NCI-H446 (cell line): ENCODE measurements around the gene IGLL1.
"Not testable (repeated sequence)": the region's sequence is repeated elsewhere in the genome, so short reads cannot be mapped to it uniquely, and the experiment has no call there.

Source experiments
- DNase-seq, 2 experiments: peaks; one replicate each; lab custom pipeline; 2025; lab: John Stamatoyannopoulos, UW

The IGLL1 gene

DNA sequence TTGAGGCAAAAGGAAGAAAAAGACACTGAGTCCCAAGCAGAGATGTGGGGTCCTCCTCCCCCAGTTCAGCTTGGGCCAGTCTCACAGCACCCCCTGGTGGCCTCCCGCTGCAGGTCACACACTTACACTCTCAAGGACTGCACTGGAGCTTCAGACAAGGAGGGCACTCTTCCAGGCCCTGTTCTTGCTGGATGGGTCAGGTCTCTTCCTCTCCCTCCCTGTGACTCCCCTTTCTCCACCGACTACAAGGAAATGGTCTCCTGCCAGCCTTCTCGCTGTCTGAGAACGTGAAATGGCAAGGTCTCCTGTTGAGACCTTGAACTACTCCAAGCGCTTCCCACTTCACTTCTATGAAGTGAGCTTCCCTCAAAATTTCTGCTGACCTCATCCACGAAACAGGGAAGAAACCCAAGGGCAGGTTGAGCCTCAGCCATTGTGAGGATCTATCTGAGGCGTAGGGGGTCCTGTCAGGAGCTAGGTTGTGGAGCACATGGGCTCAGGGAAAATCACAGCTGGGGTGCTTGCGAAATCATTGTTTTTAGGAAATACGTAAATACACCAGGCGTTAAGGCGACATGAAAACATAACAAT lies 11.2 kb upstream of the IGLL1 start:
- DNase-seq: peak in 1 of 2 experiments; percentile 54

DNA sequence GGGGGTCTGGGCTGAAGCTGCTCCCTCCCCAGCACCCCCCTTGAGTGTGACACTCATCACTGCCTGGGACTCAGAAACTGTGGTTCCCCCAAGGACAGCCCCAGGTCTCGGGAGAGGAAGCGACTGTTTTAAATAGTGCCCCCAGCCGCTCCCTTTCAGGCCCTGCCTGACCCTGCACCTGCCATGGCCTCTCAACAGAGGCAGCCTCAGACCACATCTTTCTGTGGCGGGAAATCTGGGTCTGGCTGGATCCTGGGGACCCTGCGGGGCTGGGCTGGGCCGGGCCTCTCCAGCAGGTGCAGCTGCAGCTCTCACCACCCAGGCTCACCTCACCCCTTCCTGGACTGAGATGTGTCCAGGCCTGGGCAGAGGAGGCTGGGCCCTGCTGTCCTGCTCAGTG lies 3.7 kb upstream of the IGLL1 start:
- DNase-seq: no peak

- no peak for DNase-seq
These were observed 3.1 kb upstream of the IGLL1 start for GRCh38 chr22:23583153-23583552.

DNA sequence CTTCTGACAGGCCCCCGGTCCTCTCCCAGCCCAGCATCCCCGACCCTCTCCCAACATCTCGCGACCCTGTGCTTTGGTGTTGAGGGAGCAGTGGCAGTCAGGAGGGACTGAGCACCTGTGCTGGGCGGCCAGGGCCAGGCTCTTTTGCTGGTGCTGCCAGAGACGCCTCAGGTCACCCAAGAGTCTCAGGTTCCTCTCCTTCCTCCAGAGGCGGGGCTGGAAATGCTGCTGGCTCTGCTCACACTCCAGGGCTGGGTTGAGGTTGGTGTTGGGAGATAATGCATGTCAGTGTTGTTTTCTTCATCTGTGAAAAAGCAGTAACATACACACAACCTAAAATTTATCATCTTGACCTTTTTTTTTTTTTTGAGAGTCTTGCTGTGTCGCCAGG lies 1.2 kb upstream of the IGLL1 start:
- no peak for DNase-seq

GRCh38 chr22:23580576-23581259 lies 628 bp upstream of the IGLL1 start:
- no peak for DNase-seq

GRCh38 chr22:23579280-23579679 lies 810 bp downstream of the IGLL1 start:
- DNase-seq: no peak

GRCh38 chr22:23578306-23578705 lies 1.8 kb downstream of the IGLL1 start:
- DNase-seq: no peak

DNA sequence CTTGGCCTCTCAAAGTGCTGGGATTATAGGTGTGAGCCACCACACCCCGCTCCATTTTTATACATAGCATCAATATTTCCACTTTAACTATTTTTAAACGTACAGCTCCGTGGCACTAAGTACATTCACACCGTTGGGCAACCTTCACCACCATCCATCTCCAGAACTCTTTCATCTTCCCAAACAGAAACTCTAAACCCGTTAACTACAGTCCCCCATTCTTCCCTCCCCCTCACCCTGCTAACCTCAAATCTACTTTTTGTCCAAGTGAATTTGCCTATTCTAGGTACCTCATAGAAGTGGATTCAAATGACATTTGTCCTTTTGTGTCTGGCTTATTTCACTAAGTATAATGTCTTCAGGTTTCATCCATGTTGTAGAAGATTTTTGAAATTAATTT lies 3.4 kb downstream of the IGLL1 start:
- no peak for DNase-seq

DNA sequence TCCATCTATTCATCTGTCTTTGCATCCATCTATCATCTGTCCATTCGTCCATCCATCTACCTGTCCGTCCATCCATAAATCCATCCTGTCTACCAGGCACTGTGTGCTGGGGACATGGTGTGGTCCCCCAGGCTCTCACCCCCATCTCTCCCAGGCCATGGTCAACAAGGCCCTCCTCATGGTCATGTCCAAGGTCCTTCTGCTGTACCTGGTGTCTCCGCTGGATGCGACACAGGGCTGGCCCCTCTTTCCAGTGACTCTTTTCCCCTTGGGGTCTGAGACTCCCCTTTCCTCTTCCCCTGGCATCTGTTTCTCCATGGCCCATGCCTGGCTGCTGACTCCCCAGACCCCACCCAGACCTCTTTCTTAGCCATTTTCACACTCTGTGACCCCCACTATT lies 4.5 kb downstream of the IGLL1 start:
- DNase-seq: no peak

DNA sequence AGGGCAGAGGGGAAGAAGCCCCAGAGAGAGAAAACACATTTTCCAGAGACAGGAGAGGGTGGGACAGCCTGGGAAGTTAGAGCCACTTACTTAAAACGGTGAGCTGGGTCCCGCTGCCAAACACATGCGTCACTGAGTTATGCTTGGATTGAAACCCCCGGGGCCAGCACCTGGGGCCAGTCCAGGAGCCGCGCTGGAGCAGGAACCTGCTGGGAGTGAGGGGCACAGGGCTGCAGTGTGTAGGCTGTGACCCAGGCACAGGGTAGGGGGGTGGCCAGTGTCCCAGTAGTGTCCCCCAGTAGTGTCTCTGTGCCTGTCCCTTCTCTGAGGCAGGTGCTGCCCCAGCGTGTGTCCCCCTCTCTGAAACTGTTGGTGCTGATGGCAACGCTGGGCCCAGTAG lies 5.2 kb downstream of the IGLL1 start:
- DNase-seq: no peak

DNA sequence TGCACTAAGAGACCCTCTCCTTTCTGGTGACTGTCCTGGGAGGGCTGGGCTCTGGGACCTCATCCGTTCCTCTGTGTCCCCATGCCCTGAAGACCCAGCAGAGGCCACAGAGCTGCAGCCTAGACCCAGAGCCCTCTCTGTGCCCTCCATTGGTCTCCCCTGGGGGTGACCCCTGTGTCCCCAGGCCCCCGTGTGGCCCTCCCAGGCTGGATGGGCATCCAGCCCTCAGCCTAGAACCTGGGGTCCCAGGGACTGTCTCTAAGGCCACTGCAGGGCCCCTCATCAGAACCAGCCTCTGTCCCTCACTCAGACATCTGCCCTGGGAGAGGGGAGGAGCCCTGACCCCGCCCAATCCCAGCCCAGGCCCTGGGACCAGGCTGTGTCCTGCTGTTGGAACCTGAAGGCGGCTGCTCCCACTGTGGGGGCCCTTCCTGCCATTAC lies 5.7 kb downstream of the IGLL1 start:
- DNase-seq: no peak

- not testable (repeated sequence) for DNase-seq
These were observed 6.3 kb downstream of the IGLL1 start for GRCh38 chr22:23573701-23574235.

GRCh38 chr22:23573106-23573505 lies 7.0 kb downstream of the IGLL1 start:
- DNase-seq: not testable (repeated sequence)

DNA sequence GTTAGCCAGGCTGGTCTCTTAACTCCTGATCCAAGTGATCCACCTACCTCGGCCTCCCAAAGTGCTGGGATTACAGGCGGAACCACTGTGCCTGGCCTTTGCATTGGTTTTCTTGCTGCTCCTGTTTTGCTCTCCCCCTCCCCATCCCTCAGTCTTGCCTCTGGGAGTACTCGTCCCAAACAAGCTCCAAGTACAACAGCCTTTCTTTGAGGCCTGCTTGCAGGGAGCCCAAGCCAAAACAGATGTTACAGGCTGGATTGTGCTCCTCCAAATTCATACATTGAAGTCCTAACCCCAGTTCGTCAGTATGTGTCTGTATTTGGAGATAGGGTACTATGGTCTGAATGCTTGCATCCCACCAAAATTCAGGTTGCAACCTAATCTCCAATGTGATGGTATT lies 8.6 kb downstream of the IGLL1 start:
- DNase-seq: no peak

DNA sequence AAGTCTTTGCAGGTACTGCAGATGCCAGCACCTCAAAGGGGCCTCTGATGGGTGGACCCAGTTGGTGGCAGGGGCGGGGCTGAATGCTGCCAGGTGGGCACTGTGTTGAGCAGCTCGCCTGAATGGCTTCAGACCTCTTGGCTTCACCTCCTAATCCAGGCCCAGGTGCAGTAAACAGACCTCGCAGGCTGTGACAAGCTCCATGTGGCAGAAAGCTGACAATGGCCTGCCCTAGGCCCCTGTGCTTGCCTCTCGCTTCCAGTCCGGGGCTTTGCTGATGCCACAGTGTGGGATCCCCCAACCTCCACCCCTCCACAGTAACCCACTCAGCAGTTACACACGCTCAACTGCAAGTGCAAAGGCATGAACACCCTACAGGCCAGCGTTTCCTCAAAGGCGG lies 9.4 kb downstream of the IGLL1 start:
- no peak for DNase-seq

GRCh38 chr22:23569716-23570115 lies 10.4 kb downstream of the IGLL1 start:
- no peak for DNase-seq

DNA sequence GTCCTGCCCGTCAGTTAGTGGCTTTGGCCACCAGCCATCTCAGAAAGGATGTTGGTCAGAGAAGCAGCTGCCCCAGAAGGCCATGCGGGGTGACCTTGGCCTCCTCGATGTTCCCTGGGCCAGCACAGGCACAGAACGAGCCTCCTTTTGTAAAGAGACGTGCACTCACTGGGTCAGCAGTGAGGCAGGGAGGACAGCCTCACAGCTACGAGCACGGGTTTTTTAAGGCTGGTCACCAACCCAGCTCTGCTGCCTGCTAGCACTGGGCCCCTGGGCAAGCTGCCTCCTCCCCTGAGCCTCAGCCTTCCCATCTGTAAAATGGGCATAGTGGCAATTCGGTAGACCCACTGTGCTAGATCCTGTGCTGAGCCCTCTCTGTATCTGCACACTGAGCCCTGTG lies 10.8 kb downstream of the IGLL1 start:
- no peak for DNase-seq

DNA sequence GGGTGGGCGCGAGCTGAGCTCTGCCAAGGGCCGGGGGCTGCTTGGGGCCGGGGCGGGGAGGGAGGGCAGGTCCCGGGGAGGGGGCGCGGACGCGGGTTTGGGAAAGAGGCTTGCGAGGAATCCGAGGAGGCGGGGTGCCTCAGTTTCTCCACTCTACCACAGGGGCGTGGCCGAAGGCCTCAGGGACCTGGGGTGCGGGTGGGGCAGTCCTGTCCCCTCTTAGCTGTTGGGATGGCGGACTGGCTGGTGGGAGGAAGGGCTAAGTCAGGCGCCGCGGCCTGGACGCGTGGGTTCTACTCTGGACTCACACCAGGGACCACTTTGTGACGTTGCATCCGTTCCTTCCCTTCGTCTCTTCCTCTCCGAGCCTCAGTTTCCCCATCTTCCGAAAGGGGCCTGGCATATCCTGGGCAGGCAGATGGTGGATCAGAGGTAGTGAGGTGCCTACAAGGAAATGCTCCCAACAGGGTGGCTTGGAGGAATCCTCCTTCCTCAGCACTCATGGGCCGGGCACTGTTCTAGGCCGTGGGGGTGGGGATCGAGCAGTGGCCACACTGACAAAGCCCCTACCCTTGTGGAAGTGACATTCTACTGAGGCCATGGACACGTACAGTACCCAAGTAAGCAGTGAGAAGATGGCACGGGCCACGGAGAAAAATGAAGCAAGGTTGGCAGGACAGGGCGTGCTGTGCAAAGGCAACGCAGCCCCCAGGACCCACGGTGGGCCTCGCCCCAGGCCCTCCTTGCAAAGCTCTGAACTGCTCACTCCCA lies 13.2 kb downstream of the IGLL1 start:
- no peak for DNase-seq

DNA sequence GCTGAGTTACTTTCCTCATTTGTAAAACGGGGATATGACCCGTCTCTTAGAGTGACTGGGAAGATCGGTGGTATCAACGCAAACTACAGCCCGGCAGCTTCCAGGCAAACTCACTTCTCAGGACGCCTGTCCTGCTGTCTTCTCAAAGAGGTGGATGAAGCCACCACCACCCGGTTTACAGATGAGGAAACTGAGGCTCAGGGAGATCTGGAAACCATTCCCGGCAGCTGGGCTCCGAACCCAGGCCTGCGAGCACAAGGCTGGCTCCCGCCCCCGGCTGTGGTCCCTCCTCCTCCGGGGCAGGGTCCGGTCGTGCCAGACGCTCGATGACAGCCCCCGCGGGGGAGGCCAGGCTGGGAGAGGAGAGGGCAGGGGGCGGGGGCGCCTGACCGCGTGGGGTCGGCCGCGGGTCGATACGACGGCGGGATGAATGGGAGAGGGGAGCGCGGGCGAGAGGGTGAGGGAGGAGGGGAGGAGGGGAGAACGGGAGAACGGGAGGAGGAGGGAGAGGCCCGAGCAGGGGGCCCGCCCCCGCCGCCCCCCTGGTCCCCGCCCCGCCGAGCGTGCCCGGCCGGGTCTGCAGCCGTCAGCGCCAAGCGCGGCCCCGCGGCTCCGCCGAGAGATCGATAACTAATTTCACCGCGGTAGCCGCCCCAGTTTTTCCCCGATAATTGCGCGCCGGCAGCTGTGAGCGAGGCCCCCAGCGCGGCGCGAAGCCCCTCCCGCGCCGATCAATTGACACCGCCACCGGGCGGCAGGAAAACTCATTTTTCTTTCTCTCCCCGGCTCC lies 14.0 kb downstream of the IGLL1 start:
- no peak for DNase-seq

- no peak for DNase-seq
These were observed 14.7 kb downstream of the IGLL1 start for GRCh38 chr22:23565305-23565914.

- no peak for DNase-seq
These were observed 15.8 kb downstream of the IGLL1 start for GRCh38 chr22:23564276-23564675.

DNA sequence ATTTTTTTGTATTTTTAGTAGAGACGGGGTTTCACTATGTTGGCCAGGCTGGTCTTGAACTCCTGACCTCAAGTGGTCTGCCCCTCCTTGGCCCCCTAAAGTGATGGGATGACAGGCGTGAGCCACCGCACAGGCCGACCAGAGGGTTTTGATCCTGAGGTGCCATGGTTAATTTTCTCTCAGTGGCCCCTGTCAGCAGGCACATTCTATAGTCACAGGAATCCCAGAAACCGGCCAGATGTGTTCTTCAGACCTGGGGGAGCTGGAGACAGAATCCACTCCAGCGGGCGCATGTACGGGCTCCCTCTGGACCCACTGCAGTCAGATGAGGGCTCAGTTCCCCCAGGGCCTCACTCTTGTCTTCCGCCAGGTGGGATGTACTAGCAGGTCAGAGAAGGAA lies 17.0 kb downstream of the IGLL1 start:
- DNase-seq: no peak
